Effector memory CD4-positive, alpha-beta T cell (primary cell): ENCODE measurements around the gene COX7A2L.

ENCODE experiments used
- DNase-seq, 3 donors: peaks; one replicate each; pipeline ENCODE4 v3.0.0-alpha.2; 2020
- H3K27ac ChIP-seq: 2 replicates; pipeline ENCODE4 v1.7.0; 2013; ENCODE audit warnings: mild to moderate bottlenecking, low read length, moderate library complexity; ENCODE audit not compliant: insufficient read depth, poor library complexity, severe bottlenecking
- H3K27me3 ChIP-seq: replicated peaks from 2 replicates; pipeline ENCODE4 v1.7.0; 2013; ENCODE audit warnings: mild to moderate bottlenecking, low read length; ENCODE audit not compliant: insufficient read depth, control insufficient read depth, poor library complexity, severe bottlenecking
- H3K36me3 ChIP-seq: 2 replicates; pipeline ENCODE4 v1.7.0; 2013; ENCODE audit warnings: mild to moderate bottlenecking, low read length, moderate library complexity; ENCODE audit not compliant: control insufficient read depth, insufficient read depth
- H3K4me1 ChIP-seq: 2 replicates; pipeline ENCODE4 v1.7.0; 2013; ENCODE audit warnings: low read length, mild to moderate bottlenecking; ENCODE audit not compliant: control insufficient read depth, insufficient read depth, poor library complexity, severe bottlenecking
- H3K4me3 ChIP-seq: 2 replicates; pipeline ENCODE4 v1.7.0; 2013; ENCODE audit warnings: low read length, low read depth, mild to moderate bottlenecking; ENCODE audit not compliant: insufficient read depth, poor library complexity, severe bottlenecking
- H3K9me3 ChIP-seq: 2 replicates; pipeline ENCODE4 v1.7.0; 2013; ENCODE audit warnings: mild to moderate bottlenecking, low read length, moderate library complexity; ENCODE audit not compliant: control insufficient read depth

The COX7A2L gene

DNA sequence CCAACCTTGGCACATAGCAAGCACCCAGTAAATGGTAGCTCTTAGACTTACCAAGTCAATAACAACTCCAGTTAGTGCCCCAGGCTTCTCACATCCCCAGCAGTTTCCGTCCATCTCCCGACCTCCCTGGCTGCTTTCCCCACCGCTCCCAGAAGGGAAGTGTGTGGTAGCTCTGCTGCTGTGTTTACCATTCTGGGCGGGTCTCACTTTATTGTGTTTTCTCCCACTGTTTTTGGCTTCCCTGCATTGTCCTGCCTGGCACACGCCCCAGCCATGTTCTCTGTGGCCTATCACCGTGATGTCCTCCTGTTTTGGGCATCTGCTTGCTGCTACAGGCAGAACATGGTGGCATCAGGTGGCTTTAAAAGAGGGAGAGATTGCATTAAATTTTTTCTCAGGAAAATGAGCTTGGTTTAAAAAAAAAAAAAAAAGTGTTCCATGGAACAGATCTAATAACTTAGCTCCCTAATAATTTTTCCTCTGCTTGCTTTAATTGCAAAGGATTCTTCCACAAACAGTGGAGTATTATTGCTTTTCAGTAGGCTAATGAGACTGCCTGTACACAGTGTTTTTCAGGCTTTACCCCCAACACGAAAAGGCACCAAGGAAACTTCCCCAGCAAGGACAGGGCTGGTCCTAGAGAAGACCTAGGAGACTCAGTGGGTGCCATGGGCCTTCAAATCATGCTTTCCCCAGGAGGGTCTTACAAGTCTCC is 8.0 kb upstream of the COX7A2L start:
- DNase-seq: no peak
- H3K4me1 ChIP-seq: no peaks in the 10 kb centered on the region
- H3K36me3 ChIP-seq: no peaks in the 10 kb centered on the region
- no peak overlapping the region for H3K27ac ChIP-seq
- H3K27me3 ChIP-seq: no peaks in the 10 kb centered on the region
- no peaks in the 10 kb centered on the region for H3K9me3 ChIP-seq
- H3K4me3 ChIP-seq: no peak overlapping the region

DNA sequence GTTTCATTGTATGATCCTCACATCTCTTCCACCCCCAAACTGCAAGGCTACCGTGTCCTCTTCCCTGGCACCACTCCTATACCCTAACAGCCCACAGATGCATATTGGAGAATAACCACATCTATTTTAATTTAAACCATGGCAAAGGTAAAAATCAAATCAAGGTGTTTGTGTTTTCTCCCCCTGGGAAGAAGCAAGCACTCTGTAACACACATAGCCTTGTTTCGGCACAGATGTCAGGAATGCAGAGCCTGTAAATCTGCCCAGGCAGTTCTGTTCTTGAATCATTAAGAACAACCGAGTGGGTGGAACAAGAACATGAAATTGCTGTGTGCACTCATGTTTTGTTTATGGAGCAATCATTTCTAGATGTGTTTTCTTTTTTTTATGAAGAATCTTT is 6.8 kb upstream of the COX7A2L start:
- Histone ChIP-seq H3K27me3 (no peaks in the 10 kb centered on the region), H3K4me1 (no peaks in the 10 kb centered on the region), H3K36me3 (no peaks in the 10 kb centered on the region), H3K9me3 (no peaks in the 10 kb centered on the region), H3K27ac (no peak overlapping the region), H3K4me3 (no peak overlapping the region)
- DNase-seq: no peak

GRCh38 chr2:42366411-42366810 is 5.4 kb upstream of the COX7A2L start:
- H3K9me3 ChIP-seq: no peaks in the 10 kb centered on the region
- DNase-seq: no peak
- H3K4me1 ChIP-seq: no peaks in the 10 kb centered on the region
- H3K27ac ChIP-seq: no peak overlapping the region
- no peaks in the 10 kb centered on the region for H3K27me3 ChIP-seq
- H3K36me3 ChIP-seq: no peaks in the 10 kb centered on the region
- H3K4me3 ChIP-seq: no peak overlapping the region

GRCh38 chr2:42364658-42365057 is 3.6 kb upstream of the COX7A2L start:
- Histone ChIP-seq H3K27ac (no peak overlapping the region), H3K9me3 (no peaks in the 10 kb centered on the region), H3K36me3 (no peaks in the 10 kb centered on the region), H3K4me3 (no peak overlapping the region), H3K27me3 (no peaks in the 10 kb centered on the region), H3K4me1 (peaks cover 4% of the 10 kb centered on the region)
- no peak for DNase-seq

DNA sequence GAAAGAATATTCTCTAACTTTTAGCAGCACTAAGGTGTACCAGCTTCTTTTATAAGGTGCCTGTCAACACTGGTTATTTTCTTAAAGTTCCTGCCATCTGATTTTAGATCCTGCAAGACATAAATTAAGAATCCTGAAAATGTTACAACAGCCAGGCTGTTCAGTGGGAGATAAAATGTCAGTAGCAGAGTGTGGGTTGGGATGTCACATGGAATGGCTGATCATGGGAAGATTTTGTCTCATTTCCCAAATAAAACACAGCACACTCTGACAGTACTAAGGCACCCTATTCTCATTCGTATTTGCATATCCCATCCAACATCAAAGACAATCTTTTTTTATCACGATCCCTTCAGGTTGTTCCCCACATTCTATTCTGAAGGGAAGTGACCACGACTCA is 2.4 kb upstream of the COX7A2L start:
- H3K9me3 ChIP-seq: no peaks in the 10 kb centered on the region
- no peak overlapping the region for H3K4me3 ChIP-seq
- peaks cover 9% of the 10 kb centered on the region for H3K4me1 ChIP-seq
- H3K27me3 ChIP-seq: no peaks in the 10 kb centered on the region
- no peak overlapping the region for H3K27ac ChIP-seq
- DNase-seq: no peak
- no peaks in the 10 kb centered on the region for H3K36me3 ChIP-seq

- H3K4me3 ChIP-seq: peak overlapping the region; percentile 77
- H3K36me3 ChIP-seq: no peaks in the 10 kb centered on the region
- H3K27me3 ChIP-seq: no peaks in the 10 kb centered on the region
- H3K27ac ChIP-seq: peak overlapping the region; percentile 89
- no peak for DNase-seq
- no peaks in the 10 kb centered on the region for H3K9me3 ChIP-seq
- H3K4me1 ChIP-seq: peaks cover 9% of the 10 kb centered on the region
These were observed 789 bp upstream of the COX7A2L start for GRCh38 chr2:42361728-42362283.

DNA sequence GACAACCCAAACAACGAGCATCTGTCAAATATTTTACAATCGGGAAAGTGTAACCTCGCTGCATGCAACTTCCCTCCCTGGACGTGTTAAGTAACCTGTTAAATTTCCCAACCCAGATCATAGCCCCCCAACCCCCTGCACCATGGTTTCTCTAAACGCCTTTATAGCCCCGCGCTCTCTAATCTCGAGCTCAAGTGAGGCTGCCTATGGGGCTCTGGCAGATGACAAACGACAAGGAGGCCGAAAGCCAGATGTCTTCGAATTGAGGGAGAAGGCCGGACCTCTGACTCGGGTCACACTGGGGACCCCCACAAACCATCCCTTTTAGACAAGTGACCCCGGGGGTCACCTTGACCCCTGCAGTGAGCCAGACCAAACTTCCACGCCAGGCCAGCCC is 526 bp downstream of the COX7A2L start:
- no peaks in the 10 kb centered on the region for H3K27me3 ChIP-seq
- H3K4me3 ChIP-seq: peak overlapping the region; percentile 77
- H3K9me3 ChIP-seq: no peaks in the 10 kb centered on the region
- peaks cover 9% of the 10 kb centered on the region for H3K4me1 ChIP-seq
- H3K27ac ChIP-seq: peak overlapping the region; percentile 89
- no peak for DNase-seq
- no peaks in the 10 kb centered on the region for H3K36me3 ChIP-seq

- no peaks in the 10 kb centered on the region for H3K36me3 ChIP-seq
- peak overlapping the region; percentile 77 for H3K4me3 ChIP-seq
- no peaks in the 10 kb centered on the region for H3K27me3 ChIP-seq
- H3K27ac ChIP-seq: peak overlapping the region; percentile 89
- no peak for DNase-seq
- H3K9me3 ChIP-seq: no peaks in the 10 kb centered on the region
- peaks cover 9% of the 10 kb centered on the region for H3K4me1 ChIP-seq
These were observed 993 bp downstream of the COX7A2L start for GRCh38 chr2:42359965-42360483.

GRCh38 chr2:42359304-42359964 is 1.6 kb downstream of the COX7A2L start:
- Histone ChIP-seq H3K36me3 (no peaks in the 10 kb centered on the region), H3K4me1 (peaks cover 9% of the 10 kb centered on the region), H3K4me3 (peak overlapping the region; percentile 77), H3K27ac (peak overlapping the region; percentile 89), H3K9me3 (no peaks in the 10 kb centered on the region), H3K27me3 (no peaks in the 10 kb centered on the region)
- no peak for DNase-seq

DNA sequence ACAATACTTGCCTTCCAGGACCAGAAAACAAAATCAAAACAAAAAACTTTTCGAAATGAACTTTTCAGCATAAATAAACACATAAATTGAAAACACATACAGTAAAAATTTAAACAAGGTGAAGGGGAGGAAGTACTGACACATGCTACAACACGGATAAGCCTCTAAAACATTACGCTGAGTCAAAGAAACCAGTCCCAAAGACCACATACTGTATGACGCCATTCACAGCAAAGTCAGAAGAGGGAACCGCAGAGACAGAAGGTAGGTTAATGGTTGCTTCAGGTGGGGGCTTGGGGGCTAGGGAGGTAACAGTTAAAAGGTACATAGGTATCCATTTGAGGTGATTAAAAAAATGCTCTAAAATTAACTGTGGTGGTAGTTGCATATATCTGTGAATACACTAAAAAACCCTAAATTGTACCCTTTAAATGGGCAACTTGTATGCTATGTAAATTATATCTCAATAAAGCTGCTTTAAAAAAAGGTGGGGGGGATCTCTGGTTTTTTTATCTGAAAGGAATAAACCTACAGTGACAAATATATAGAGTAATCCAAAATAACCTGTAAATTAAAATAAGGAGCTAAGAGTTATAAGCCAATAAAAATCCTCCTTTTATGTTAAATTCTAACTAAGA is 7.1 kb downstream of the COX7A2L start:
- peaks cover 25% of the 10 kb centered on the region for H3K36me3 ChIP-seq
- no peak overlapping the region for H3K4me3 ChIP-seq
- H3K4me1 ChIP-seq: peaks cover under 1% of the 10 kb centered on the region
- no peak for DNase-seq
- no peaks in the 10 kb centered on the region for H3K27me3 ChIP-seq
- H3K9me3 ChIP-seq: no peaks in the 10 kb centered on the region
- H3K27ac ChIP-seq: no peak overlapping the region
